CD14-positive monocyte (primary cell): ENCODE data around the gene RNF187. TPM values are rescaled to one million over a fixed set of nuclear protein-coding genes. Genes with fewer than 3 reads are reported as not detected.
A peak's percentile ranks its signal among the peaks of the same experiment; 100 is the strongest.

Experiments used
- DNase-seq, 3 donors: peaks; one replicate each; pipeline ENCODE4 v3.0.0-alpha.2; 2011 to 2022
- H2AFZ ChIP-seq: 2 replicates; pipeline ENCODE4 v1.6.0; 2012; ENCODE audit warnings: mild to moderate bottlenecking, low read depth, low read length, inconsistent platforms; ENCODE audit not compliant: insufficient read depth, poor library complexity, severe bottlenecking
- H3K27ac ChIP-seq, 2 donors: 1 replicate in 1 of 2; 2 replicates in 1 of 2; pipeline ENCODE4 v1.5.1; 2012 to 2013; ENCODE audit warnings: low read length in 2 of 2, control low read depth in 1 of 2, inconsistent platforms in 1 of 2, low read depth in 1 of 2, mild to moderate bottlenecking in 1 of 2
- H3K27me3 ChIP-seq, 2 donors: one replicate each; pipeline versions ENCODE4 v1.6.0 to v1.6.1; 2011 to 2013; ENCODE audit warnings: low read length in 2 of 2; ENCODE audit not compliant: control insufficient read depth in 2 of 2, insufficient read depth in 2 of 2
- H3K36me3 ChIP-seq, 2 donors: replicated peaks in 1 of 2; 1 replicate in 1 of 2; 2 replicates in 1 of 2; pipeline versions ENCODE4 v1.5.1 to v1.6.1; 2012 to 2013; ENCODE audit warnings: low read length in 2 of 2, control low read depth in 1 of 2, inconsistent platforms in 1 of 2, mild to moderate bottlenecking in 1 of 2; ENCODE audit not compliant: insufficient read depth in 2 of 2, control insufficient read depth in 1 of 2
- H3K4me1 ChIP-seq, 2 donors: 1 replicate in 1 of 2; 2 replicates in 1 of 2; pipeline versions ENCODE4 v1.5.1 to v1.6.1; 2012 to 2013; ENCODE audit warnings: low read length in 2 of 2, control low read depth in 1 of 2, inconsistent platforms in 1 of 2, mild to moderate bottlenecking in 1 of 2, moderate library complexity in 1 of 2; ENCODE audit not compliant: insufficient read depth in 2 of 2, control insufficient read depth in 1 of 2
- H3K4me2 ChIP-seq: replicated peaks from 2 replicates; pipeline ENCODE3; 2012; ENCODE audit warnings: low read length, moderate library complexity, mild to moderate bottlenecking; ENCODE audit not compliant: poor library complexity, severe bottlenecking; ENCODE audit errors: extremely low read depth
- H3K4me3 ChIP-seq, 3 experiments: fragments of 200-600 bp in 1 of 3; sonication (generic) in 1 of 3; replicated peaks in 1 of 3; 1 replicate in 2 of 3; 2 replicates in 1 of 3; pipeline ENCODE4 v1.5.1; 2011 to 2013; ENCODE audit warnings: low read length in 3 of 3, mild to moderate bottlenecking in 3 of 3, control low read depth in 2 of 3, low read depth in 2 of 3, inconsistent platforms in 1 of 3, moderate library complexity in 1 of 3
- H3K79me2 ChIP-seq: 2 replicates; pipeline ENCODE4 v1.6.0; 2012; ENCODE audit warnings: mild to moderate bottlenecking, control low read depth, inconsistent platforms, low read length, moderate library complexity; ENCODE audit not compliant: insufficient read depth
- H3K9ac ChIP-seq: 2 replicates; pipeline ENCODE4 v1.6.0; 2017; ENCODE audit warnings: low read length, mild to moderate bottlenecking; ENCODE audit not compliant: insufficient read depth, poor library complexity, severe bottlenecking
- H3K9me3 ChIP-seq, 2 donors: replicated peaks in 1 of 2; 1 replicate in 1 of 2; 2 replicates in 1 of 2; pipeline versions ENCODE4 v1.5.1 to v1.6.1; 2012 to 2013; ENCODE audit warnings: low read length in 2 of 2, control low read depth in 1 of 2; ENCODE audit not compliant: control insufficient read depth in 1 of 2, insufficient read depth in 1 of 2
- H4K20me1 ChIP-seq: 2 replicates; pipeline ENCODE4 v1.6.0; 2012; ENCODE audit warnings: mild to moderate bottlenecking, low read length, control low read depth, moderate library complexity; ENCODE audit not compliant: insufficient read depth
- H3K27ac Mint-ChIP-seq, 7 donors: one replicate each; pipeline ENCODE4 v1.8.0; 2020; ENCODE audit warnings: mild to moderate bottlenecking in 7 of 7, mixed read lengths in 7 of 7, moderate library complexity in 6 of 7, inconsistent platforms in 2 of 7
- H3K27me3 Mint-ChIP-seq, 3 donors: one replicate each; pipeline ENCODE4 v1.8.0; 2021 to 2022; ENCODE audit warnings: low read depth in 3 of 3, mild to moderate bottlenecking in 3 of 3, mixed read lengths in 3 of 3, moderate library complexity in 3 of 3, inconsistent platforms in 1 of 3
- H3K36me3 Mint-ChIP-seq, 2 donors: one replicate each; pipeline ENCODE4 v1.8.0; 2020; ENCODE audit warnings: mixed read lengths in 2 of 2, inconsistent platforms in 1 of 2, mild to moderate bottlenecking in 1 of 2
- H3K4me1 Mint-ChIP-seq: one replicate; pipeline ENCODE4 v1.8.0; 2020; ENCODE audit warnings: mild to moderate bottlenecking, mixed read lengths
- H3K4me3 Mint-ChIP-seq, 2 donors: one replicate each; pipeline ENCODE4 v1.8.0; 2020; ENCODE audit warnings: mild to moderate bottlenecking in 2 of 2, mixed read lengths in 2 of 2, moderate library complexity in 1 of 2
- H3K9me3 Mint-ChIP-seq, 7 donors: one replicate each; pipeline ENCODE4 v1.8.0; 2020 to 2022; ENCODE audit warnings: mixed read lengths in 7 of 7, mild to moderate bottlenecking in 6 of 7, moderate library complexity in 6 of 7, inconsistent platforms in 2 of 7
- WGBS: methylation state at CpG from one replicate; pipeline ENCODE4 v1.1.5; 2013; ENCODE audit warnings: missing lambda C conversion rate; ENCODE audit not compliant: insufficient coverage; 5-methylcytosine and 5-hydroxymethylcytosine counted together
- intact Hi-C, 2 donors: fragments of 100-400 bp; cut with micrococcal nuclease; formaldehyde crosslinking; loops; one replicate each; pipeline versions ENCODE4 v1.15.0 to v1.15.1; 2023
- polyA plus RNA-seq, 3 donors: library from polyadenylated mRNA; depleted of rRNA in 1 of 3; unstranded in 2 of 3; stranded (reverse) in 1 of 3; fragments of 300-500 nt in 2 of 3; fragments of >200 nt in 1 of 3; fragmentation: Illumina TruSeq in 2 of 3; gene quantifications; 1 replicate in 2 of 3; 2 replicates in 1 of 3; pipeline ENCODE4 v1.2.3, GENCODE V29; 2012 to 2021
- TF ChIP-seq, protein P1 (sequence below): fragments of 200-600 bp; IDR thresholded peaks from one replicate; pipeline ENCODE4 v1.8.0; 2022; ENCODE audit warnings: antibody characterized with exemption, mild to moderate bottlenecking

The RNF187 gene
- polyA plus RNA-seq, 3 donors, result 5.9 to 27.6 (median 24.6) TPM

DNA sequence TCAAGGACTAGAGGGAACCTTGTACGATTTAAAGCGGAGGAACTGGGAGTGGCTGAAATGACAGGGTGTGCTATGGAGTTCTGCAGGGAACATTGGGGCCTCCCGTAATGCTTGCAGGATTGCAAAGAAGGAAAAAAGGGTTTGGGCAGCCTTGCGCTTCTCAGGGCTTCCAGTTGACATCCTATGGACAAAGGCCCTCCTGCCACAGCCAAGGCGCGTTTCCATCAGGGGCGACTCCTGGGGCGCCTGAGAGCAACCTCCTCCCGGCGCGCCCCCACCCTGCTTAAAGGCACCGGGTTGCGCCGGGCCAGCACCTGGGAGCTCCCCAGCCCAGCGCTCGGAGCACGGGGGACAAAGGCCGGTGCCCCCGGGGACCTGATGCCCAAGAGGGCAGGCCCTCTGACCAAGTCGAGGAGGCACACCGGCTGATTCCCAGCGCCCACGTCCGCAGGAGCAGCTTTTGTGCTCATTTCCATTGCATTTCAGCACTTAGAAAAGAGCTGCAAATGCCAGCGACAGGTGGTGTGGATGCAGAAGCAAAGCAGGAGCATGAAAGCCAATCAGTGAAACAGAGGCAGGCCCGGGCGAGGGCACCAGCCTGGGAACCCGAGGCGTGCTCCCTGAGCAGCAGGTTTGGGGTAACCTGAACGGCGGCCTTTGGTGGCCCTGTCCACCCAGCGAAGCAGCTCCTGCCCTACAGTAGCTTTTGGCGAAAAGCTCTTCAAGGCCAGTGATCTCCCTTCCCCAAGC is 17.6 kb upstream of the RNF187 start:
- Histone ChIP-seq H3K4me1 (peaks cover 23 to 27% of the 10 kb centered on the region in 2 donors), H2AFZ (no peak overlapping the region), H3K9me3 (peaks cover 2 to 11% of the 10 kb centered on the region in 2 donors), H3K36me3 (no peaks in the 10 kb centered on the region), H3K27me3 (peaks cover 60 to 67% of the 10 kb centered on the region in 2 donors), H3K4me3 (no peak overlapping the region), H3K79me2 (no peaks in the 10 kb centered on the region), H3K4me2 (no peak overlapping the region), H4K20me1 (no peaks in the 10 kb centered on the region), H3K27ac (no peak overlapping the region), H3K9ac (no peak overlapping the region)
- TF ChIP-seq, protein P1, sequence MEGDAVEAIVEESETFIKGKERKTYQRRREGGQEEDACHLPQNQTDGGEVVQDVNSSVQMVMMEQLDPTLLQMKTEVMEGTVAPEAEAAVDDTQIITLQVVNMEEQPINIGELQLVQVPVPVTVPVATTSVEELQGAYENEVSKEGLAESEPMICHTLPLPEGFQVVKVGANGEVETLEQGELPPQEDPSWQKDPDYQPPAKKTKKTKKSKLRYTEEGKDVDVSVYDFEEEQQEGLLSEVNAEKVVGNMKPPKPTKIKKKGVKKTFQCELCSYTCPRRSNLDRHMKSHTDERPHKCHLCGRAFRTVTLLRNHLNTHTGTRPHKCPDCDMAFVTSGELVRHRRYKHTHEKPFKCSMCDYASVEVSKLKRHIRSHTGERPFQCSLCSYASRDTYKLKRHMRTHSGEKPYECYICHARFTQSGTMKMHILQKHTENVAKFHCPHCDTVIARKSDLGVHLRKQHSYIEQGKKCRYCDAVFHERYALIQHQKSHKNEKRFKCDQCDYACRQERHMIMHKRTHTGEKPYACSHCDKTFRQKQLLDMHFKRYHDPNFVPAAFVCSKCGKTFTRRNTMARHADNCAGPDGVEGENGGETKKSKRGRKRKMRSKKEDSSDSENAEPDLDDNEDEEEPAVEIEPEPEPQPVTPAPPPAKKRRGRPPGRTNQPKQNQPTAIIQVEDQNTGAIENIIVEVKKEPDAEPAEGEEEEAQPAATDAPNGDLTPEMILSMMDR, result no peak
- Mint-ChIP-seq H3K27ac (no peak overlapping the region), H3K9me3 (peaks cover 2 to 22% (median 10%) of the 10 kb centered on the region in 7 donors), H3K27me3 (peaks cover 67 to 71% (median 67%) of the 10 kb centered on the region in 3 donors), H3K36me3 (peaks cover 3 to 11% of the 10 kb centered on the region in 2 donors), H3K4me3 (peak overlapping the region in 1 of 2 donors; percentile 71), H3K4me1 (peaks cover 31% of the 10 kb centered on the region)
- intact Hi-C loops, result no loop called here
- 18% methylated on average over 32 of the region's 33 CpGs for WGBS
- DNase-seq, result no peak

DNA sequence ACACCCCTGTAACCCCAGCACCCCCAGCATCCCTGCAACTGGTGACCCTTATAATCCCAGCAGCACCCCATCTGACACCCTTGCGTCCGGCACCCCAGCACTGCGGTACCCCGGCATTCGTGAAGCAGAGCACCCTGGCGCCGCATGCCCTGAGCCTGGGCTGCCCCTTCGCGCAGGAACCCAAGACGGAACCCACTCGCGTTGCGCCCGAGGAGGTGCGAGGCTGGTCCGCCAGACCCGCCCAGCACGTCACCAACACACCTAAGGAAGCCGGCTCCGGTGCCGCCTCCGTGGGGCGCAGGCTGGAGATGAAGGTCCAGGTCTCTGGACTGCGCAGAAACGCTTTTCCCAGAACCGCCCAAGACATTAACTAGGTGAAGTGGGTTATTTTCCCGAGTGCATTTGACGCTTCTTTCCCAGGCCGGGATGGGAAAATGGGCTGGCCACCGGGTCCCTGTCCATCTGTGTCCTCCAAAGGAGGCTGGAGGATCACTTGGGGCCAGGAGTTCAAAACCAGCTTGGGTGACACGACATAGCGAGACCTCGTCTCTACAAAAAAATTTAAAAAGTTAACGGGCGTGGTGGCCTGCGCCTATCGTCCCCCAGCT is 15.9 kb upstream of the RNF187 start:
- Histone ChIP-seq H3K79me2 (no peaks in the 10 kb centered on the region), H3K4me1 (peaks cover 20 to 22% of the 10 kb centered on the region in 2 donors), H3K9me3 (no peaks in the 10 kb centered on the region), H3K4me3 (no peak overlapping the region), H4K20me1 (no peaks in the 10 kb centered on the region), H3K27ac (no peak overlapping the region), H2AFZ (no peak overlapping the region), H3K36me3 (no peaks in the 10 kb centered on the region), H3K9ac (no peak overlapping the region), H3K27me3 (peaks cover 43 to 50% of the 10 kb centered on the region in 2 donors), H3K4me2 (no peak overlapping the region)
- WGBS, result 53% methylated on average over 33 of the region's 37 CpGs
- Mint-ChIP-seq H3K27me3 (peaks cover 50 to 57% (median 52%) of the 10 kb centered on the region in 3 donors), H3K36me3 (peaks cover 0 to 7% of the 10 kb centered on the region in 2 donors), H3K9me3 (peaks cover 0 to 14% (median 5%) of the 10 kb centered on the region in 7 donors), H3K4me3 (peak overlapping the region in 1 of 2 donors; percentile 76), H3K27ac (no peak overlapping the region), H3K4me1 (peaks cover 28% of the 10 kb centered on the region)
- intact Hi-C loops, result no loop called here
- TF ChIP-seq, protein P1, result no peak
- no peak for DNase-seq
